NCI-H1694 (cell line): ENCODE measurements around the gene CTBS.
"Not testable (repeated sequence)": the region's sequence is repeated elsewhere in the genome, so short reads cannot be mapped to it uniquely, and the experiment has no call there.

Experiments used
- DNase-seq: peaks from one replicate; lab custom pipeline; 2025; lab: John Stamatoyannopoulos, UW

Gene CTBS

DNA sequence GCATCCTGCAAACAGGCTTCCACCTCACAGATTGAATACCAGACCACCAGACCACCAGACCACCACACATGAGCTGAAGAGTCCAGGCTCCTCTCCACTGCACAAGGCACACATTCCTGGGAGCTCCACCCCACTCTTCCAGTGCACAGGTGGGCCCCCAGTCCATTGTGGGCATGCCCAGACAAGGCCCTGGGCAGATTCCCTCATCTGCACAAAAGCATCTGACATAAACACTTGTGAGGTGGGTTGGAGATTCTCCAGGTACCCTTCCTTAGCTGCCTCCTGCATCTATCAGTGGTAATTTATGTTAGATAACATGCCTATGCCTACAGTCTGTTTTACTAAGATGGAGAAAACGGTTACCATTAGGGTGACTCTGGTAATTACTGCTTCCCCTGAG lies 11.6 kb upstream of the CTBS start:
- no peak for DNase-seq

DNA sequence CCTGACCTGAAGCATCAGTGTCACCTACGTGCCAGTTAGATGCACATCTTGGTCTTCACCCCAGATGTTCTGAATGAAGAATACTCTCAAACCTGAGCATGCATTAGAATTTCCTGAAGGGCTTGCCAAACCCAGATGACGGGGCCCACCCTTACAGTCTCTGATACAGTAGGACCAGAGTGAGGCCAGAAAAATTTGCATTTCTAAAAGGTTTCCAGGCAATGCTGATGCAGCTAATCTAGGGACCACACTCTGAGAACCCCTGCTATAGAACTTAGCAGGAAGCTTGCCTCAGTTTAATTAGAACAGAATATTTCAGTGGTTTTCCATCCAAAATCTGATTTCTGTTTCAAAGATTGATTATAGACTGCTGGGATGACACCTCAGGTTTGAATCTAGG lies 9.9 kb upstream of the CTBS start:
- DNase-seq = no peak

DNA sequence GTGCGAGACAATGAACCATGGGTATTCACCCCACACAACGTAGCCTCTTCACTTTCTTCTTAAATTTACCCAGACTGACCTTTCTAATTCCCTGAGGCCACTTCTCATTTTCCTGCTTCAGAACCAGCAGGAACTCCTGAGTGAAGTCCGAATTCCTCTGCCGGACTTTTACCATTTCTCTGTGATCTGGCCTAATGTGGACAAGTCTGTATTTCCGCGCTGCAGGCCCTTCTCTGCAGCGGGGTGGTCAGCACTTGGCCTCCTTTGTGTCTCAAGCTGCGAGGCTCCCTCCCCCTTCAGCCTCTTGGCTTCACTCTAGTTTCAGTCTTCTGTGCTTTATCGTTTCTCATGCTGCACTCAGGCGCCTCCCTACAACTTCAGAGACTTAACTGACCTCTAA lies 9.4 kb upstream of the CTBS start:
- DNase-seq = no peak

DNA sequence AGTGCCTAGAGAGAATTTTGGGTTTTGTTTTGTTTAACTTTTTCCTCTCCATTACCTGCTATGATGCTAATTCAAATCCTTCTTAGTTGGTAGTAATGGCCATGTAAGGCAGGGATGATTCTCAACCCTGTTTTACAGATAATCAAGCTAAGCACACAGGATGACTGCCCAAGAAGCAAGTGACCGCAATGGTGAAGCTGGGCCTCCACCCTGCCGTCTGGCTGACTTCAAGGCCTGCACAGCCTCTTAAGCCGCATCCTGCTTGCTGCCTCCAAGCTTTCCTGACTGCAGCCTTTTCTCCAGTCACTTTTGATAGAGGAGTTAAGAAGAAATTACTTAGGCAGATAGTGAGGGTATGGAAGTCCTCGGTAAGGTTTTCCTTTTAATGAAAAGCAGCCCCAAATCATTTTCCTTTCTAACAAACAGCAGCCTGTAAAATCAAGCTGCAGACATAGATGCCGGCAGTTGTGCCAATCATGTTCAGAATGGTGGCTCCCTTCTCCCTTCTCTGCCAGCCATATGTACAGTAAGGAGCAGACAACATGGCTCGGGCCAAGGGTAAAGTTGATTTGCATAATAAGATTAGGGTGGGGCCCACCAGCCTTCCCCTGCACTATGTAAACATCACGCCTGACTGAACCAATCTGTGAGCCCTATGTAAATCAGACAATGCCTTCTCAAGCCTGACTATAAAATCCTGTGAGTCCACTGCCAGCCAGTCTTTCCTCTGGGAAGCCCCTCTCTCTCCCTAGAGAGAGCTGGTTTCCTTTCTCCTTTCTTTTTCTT lies 8.8 kb upstream of the CTBS start:
- DNase-seq = no peak

DNA sequence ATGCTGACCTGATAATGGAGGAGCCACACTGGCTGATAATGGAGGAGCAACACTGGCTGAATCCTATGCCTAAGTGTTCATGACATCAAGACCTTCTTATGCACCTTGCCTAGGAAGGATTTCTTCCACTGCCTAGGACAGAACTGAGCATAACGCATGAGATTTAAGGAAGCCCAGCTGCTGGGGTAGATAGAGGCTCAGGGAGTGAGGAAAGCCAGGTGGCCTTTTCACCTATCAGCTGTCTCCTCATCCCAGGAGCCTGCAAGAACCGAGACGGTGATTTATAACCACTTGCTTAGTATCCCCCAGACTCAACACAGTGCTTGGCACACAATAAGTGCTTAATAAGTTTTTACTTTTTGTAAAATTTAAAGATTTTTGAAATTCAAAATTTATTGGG lies 7.4 kb upstream of the CTBS start:
- DNase-seq = no peak

DNA sequence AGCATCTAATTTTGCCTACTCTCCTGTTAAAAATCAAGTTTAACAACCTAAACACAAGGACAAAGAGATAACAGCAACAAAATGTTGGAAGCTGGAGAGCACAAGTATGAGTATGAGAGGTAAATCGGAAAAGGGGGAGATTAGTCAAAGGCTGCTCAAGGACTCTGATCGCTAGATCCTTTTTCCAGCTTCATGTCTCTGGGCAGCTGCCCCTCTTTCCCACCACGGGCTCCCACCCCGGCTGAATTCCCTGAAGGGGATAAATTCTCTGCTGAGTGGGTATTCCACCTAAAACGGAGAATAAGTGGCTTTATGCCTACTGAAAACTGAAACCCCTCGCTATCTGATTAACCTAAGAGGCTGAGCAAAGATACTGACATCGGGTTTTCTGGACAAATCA lies 696 bp upstream of the CTBS start:
- no peak for DNase-seq

DNA sequence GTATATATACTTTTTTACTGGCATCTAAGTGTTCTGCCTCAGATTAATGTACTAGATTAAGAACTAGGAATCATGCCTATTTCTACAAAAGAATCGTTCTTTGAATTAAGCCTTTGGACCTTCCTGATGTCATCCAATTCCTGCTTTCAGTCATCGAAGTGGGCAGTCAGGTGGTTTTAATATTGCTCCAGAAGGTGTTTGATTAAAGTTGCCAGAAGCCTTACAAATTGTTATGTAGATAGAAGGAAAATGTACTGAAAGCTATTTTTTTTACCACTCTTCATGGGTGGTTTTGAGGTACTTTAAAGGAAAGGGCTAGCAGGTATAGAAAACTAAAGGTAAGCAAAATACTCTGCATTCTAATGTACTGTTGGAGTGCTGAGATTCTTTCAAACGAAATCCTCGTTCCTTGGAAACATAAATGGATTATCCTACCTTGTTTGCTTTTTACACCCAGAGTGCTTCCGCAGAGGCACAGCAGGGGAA lies 716 bp downstream of the CTBS start:
- DNase-seq = no peak

DNA sequence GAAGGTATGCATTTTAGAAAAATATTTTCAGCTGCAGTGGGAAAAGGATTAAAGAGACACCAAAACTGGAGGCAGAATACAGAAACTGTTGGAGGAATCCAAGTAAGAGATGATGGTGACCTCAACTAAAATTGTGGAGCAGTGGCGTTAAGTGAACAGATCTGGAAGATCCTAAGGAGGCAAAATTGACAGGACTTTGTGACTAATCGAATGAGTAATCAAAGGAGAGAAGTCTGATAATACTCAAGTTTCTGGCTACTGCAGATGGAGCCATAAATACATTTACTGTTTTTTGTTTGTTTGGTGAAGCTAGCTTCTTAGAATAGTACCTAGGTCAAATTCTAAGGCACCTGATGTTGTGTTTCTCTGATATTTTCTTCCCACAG lies 3.1 kb downstream of the CTBS start:
- DNase-seq = no peak

DNA sequence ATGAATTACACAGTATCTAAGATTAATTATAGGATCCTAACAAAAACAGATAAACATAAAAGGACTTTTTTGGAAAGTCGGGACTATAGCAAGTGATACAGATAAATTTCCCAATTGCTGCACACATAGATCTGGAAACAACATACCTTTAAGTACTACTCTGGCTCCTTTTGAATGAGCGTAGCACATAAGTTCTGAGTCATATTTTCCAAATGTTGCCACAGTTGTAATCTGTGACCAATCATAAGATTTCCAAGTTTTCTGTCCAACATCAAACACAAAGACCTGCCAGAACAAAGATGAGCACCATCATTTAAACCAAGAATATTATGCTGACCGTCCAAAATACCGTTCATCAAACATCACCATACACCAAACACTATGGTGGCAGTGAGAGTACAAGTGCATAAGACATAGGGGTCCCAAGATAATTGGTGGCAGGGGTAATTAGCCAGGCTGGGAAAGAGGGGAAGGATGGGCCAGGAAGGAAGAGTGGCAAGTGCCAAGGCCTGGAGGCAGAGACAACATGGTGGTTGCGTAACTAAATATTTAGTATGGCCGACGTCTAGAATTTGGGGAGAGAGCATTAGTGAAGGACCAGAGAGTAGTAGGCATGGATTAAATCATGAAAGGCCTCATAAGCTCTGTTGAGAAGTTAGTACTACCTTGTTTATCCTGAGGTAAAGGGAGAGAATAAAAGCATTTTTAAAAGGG lies 3.6 kb downstream of the CTBS start:
- DNase-seq = no peak

DNA sequence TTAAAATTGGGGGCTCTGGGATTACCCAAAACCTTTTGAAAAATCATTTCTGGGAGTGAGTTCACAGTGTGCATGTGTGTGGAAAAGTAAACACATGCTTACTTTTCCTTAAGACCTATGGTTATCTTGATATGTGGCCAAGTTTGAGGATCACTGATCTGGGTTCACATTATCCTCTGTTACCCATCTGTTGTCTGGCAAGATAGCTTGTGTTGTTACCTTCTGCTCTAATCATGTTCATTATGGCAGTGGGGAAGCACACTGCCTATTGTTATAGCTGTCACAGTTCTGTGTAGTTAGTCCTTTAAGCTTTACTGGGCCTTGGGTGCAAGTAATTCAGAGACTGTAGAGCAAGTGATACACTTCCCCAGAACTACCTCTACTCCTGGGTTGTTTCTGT lies 5.0 kb downstream of the CTBS start:
- peak; percentile 6 for DNase-seq

DNA sequence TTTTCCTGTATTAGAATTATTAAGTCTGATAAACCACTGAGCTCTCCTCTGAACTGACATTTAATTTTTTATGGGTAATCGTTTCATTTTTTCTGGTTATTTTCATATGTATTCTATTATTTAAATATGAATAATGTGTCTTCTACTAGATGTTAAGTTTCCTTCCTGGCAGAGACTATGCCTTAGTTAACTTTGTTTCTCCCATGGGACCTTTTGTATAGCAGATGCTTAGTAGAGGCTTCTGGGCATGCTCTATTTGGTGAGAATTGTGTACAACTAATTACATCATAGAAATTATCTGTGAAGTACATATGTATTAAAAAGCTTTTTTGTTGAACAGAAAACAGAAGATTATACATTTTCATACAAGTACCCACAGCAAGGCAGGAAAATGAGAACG lies 23.4 kb downstream of the CTBS start:
- peak; percentile 6 for DNase-seq

DNA sequence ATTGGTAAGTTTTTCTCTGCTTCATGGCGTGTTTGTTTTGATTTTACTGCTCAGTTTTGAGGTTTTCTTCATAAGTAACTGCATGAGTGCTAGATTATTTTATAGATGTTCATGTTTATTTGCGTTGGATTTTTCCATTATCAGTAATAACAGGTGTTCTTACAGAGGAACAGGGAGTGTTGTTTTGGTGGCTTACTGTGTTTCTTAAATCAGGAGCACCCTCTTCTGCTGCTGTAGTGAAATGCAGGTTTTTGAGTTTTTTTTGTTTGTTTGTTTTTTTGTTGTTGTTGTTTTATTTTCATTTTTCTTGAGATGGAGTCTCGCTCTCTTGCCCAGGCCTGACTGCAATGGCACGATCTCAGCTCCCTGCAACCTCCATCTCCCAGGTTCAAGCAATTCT lies 32.6 kb downstream of the CTBS start:
- DNase-seq = no peak

DNA sequence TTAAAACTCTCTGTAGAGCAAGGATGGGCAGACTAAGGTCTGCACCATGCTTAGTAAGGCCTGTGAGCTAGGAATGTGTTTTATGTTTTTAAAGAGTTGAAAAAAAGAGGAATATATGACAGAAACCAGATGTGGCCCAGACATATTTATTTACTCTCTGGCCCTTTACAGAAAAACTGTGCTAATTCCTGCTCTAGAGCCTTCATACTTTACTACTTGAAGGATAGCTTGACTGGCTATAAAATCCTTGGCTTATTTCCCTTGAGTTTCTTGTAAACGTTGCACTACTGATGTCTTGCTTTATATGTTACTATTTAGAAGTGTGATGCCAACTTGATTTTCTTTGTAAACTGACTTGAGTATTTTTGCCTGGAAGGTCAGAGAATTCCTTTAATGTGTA lies 33.5 kb downstream of the CTBS start:
- DNase-seq = no peak

DNA sequence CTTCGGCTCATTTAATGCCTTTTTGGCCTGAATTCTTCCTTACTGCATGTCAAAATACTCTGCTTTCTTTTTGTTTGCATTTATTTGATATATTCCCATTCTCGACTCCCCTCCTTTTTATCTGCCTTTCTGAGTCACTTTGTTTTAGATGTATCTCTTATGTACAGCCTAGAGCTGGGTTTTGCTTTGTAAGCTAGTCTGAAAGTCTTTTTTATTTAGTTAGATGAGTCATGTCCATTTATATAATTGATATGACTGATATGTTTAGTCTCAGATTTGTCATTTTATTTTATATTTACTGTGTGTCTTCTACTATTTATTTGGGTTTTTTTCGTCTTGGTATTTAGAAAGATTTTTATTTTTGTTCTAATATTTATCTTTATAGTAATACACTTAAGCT lies 34.3 kb downstream of the CTBS start:
- DNase-seq = no peak

DNA sequence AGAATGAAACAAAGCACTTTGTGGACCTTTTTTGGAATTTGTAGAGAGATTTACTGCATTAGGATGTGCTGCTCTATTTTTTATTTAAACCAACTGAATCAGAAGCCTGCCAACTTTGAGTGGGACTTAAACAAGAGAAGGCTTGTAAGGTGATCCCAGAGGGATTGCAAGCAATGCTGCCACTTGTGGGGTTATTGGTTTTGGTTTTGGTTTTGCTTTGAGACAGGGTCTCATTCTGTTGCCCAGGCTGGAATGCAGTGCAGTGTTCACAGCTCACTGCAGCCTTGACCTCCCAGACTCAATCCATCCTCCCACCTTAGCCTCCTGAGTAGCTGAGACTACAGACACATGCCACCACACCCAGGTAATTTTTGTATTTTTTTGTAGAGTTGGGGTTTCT lies 35.6 kb downstream of the CTBS start:
- DNase-seq = no peak

DNA sequence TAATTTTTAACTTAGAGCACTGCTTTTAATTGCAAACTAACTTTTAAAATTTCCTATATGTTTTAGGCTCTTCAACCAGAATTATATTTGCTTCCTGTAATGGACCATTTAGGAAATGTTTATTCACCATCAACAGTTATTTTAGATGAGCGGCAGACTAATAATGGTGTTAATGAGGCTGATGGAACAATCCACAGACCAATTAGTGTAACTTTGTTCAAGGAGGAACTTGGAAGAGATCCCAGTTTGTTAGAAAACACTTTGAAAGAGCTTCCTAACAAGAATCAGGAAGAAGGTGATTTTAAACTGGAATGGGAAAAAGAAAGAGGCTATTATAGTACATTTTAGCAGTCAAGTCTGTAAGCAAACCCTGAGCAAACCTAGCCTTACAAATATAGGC lies 48.5 kb downstream of the CTBS start:
- DNase-seq = no peak

DNA sequence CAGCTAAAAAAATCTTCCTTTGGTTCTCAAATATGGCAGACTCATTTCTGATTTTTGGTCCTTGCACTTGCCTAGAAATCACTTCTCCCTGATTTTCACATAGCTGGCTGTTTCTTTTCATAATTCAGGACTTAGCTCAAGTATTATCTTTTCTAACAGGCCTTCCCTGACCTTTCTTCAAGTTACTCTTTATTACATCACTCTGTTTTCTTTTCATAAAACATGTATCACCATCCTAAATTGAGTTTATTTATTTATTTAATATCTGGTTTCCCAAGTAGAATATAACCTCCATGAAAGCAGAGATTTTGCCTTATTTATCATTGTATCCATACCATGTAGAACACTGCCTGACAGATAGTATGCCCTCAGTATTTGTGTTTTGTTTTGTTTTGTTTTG lies 49.6 kb downstream of the CTBS start:
- no peak for DNase-seq

DNA sequence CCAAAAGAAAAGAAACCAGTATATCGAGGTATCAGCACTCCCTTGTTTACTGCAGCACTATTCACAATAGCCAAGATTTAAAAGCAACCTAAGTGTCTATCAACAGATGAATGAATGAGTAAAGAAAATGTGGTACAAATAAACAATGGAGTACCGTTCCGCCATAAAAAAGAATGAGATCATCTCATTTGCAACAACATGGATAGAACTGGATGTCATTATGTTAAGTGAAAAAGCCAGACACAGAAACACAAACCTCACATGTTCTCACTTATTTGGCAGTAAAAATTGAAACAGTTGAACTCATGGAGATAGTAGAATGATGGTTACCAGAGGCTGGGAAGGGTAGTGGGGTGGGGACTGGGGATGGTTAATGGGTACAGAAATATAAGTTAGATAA lies 63.6 kb downstream of the CTBS start:
- DNase-seq = no peak

DNA sequence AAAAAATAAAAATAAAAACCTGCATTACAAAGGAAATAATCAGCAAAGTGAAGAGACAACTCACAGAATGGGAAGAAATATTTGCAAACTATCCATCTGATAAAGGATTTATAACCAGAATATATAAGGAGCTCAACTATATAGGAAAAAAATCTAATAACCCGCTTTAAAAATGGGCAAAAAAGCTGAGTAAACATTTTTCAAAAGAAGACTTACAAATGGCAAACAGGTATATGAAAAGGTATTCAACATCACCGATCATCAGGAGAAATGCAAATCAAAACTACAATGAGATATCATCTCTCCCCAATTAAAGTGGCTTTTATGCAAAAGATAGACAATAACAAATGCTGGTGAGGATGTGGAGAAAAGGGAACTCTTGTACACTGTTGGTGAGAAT lies 64.1 kb downstream of the CTBS start:
- DNase-seq = no peak

DNA sequence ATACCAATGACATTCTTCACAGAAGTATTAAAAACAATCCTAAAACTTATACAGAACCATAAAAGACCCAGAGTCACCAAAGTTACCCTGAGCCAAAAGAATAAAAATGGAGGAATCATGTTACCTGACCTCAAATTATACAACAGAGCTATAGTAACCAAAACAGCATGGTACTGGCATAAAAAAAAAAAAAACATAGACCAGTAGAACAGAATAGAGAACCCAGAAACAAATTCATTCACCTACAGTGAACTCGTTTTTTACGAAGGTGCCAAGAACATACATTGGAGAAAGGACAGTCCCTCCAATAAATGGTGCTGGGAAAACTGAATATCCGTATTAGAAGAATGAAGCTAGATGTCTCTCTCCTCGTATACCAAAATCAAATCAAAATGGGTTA lies 65.2 kb downstream of the CTBS start:
- no peak for DNase-seq

DNA sequence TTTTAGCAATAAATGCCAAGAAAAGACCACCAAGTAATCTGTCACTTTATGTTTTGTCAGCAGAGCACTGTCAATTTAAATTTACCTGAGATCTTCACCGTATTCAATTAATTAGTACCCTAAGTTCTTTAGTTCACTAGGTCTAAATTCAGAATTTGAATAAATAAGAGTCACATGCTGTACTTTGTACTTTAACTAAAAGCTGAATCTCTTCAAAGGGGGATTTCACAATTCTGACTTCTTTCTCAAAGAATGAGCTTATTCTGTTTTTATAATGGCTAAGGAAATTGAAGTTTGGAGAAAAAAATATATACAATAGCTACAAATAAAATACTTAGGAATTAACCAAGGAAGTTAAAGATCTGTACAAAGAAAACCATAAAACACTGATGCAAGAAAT lies 65.7 kb downstream of the CTBS start:
- DNase-seq = no peak

DNA sequence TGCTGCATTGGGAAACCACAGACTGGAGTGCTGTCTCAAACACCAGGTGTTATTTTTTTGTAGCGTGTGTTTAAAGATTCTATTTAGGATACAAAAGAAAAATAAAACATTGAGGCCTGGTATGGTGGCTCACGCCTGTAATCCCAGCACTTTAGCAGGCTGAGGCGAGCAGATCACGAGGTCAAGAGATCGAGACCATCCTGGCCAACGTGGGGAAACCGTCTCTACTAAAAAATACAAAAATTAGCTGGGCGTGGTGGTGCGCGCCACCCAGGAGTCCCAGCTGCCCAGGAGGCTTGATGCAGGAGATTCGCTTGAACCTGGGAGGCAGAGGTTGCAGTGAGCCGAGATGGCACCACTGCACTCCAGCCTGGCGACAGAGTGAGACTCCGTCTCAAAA lies 66.4 kb downstream of the CTBS start:
- DNase-seq = not testable (repeated sequence)

DNA sequence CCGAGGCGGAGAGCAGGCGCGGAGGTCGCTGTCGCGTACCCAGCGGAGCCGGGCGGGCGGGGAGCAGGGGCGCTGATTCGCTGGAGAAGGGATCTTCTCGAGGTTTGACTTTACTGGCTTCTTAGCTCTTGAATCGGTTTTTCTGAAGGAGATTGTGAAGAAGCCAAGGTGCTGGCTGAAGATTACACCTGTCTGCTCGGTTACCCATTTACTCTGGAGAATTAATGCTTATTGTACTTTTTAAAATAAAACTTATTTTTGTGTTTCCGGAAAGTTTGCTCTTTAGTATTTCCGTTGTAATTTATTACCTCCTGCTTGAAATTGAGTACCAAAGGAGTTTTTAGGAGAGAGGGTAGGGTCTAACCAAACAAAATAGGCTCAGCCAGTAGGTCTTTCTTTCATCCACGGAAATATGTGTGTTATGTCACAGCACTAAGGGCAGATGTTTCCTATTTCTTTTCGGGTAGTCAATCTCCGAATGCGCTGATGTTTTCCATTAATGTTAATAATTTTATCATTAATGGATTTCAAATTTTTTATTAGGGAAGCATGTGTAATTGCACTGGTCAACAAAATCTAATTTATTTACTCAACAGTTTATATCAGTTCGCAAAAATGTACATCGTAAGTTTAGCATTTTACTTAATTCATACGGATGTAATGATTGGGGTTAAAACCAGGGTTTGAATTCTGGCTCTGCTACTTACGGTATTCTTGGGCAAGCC lies 67.3 kb downstream of the CTBS start:
- DNase-seq = no peak
